PC-3 (cell line): ENCODE measurements around the gene TMPRSS3. TPM values are rescaled to one million over a fixed set of nuclear protein-coding genes. Genes with fewer than 3 reads are reported as not detected.

ENCODE experiments used
- ATAC-seq: fragments of 200-7000 bp; cut with Tn5 transposase; 2 replicates; pipeline ENCODE4 v1.9.1; 2020; ENCODE audit warnings: mild to moderate bottlenecking, moderate library complexity
- BruUV-seq: library from RNA; stranded (reverse); fragments of 400-500 nt; replicated peaks from 2 replicates; lab custom pipeline; 2021; lab: Mats Ljungman, UMichigan
- CTCF ChIA-PET: fragments of 300-600 bp; sonication (Branson Sonifier 250); formaldehyde crosslinking; loops from one replicate; lab custom pipeline; 2022; ENCODE audit warnings: antibody characterized with exemption; lab: Charles Lee
- POLR2A ChIA-PET: fragments of 300-600 bp; sonication (Branson Sonifier 250); formaldehyde crosslinking; loops from one replicate; lab custom pipeline; 2022; ENCODE audit warnings: antibody characterized with exemption; ENCODE audit not compliant: unreplicated experiment; lab: Charles Lee
- DNase-seq: peaks from one replicate; pipeline ENCODE4 v3.0.0-alpha.2; 2015
- H2AFZ ChIP-seq: fragments of 300-600 bp; sonication (generic); 2 replicates; pipeline ENCODE4 v1.6.0; 2016; ENCODE audit warnings: antibody characterized with exemption, low read length
- H3F3A ChIP-seq: fragments of 300-600 bp; sonication (generic); one replicate; pipeline ENCODE4 v1.6.0; 2017; ENCODE audit warnings: antibody characterized with exemption, low read length, control low read depth, mild to moderate bottlenecking; ENCODE audit not compliant: unreplicated experiment
- H3K27ac ChIP-seq: fragments of 300-600 bp; sonication (generic); 2 replicates; pipeline ENCODE4 v1.5.1; 2016; ENCODE audit warnings: mild to moderate bottlenecking, low read length
- H3K27me3 ChIP-seq: fragments of 300-600 bp; sonication (generic); 2 replicates; pipeline ENCODE4 v1.6.1; 2016; ENCODE audit warnings: low read length, mixed read lengths
- H3K36me3 ChIP-seq: fragments of 300-600 bp; sonication (generic); 2 replicates; pipeline ENCODE4 v1.6.1; 2016; ENCODE audit warnings: low read depth, mixed run types, low read length, mixed read lengths
- H3K4me1 ChIP-seq: fragments of 300-600 bp; sonication (generic); 2 replicates; pipeline ENCODE4 v1.5.1; 2016; ENCODE audit warnings: low read length; ENCODE audit not compliant: insufficient read depth
- H3K4me2 ChIP-seq: fragments of 300-600 bp; sonication (generic); 2 replicates; pipeline ENCODE4 v1.6.0; 2016; ENCODE audit warnings: low read length
- H3K4me3 ChIP-seq: fragments of 300-600 bp; sonication (generic); 2 replicates; pipeline ENCODE4 v1.5.1; 2016; ENCODE audit warnings: mild to moderate bottlenecking, low read length, mixed read lengths
- H3K79me2 ChIP-seq: fragments of 300-600 bp; sonication (generic); 2 replicates; pipeline ENCODE4 v1.6.1; 2017; ENCODE audit warnings: low read length, mixed read lengths
- H3K9ac ChIP-seq: fragments of 300-600 bp; sonication (generic); 2 replicates; pipeline ENCODE4 v1.6.0; 2016; ENCODE audit warnings: mild to moderate bottlenecking, low read length
- H3K9me2 ChIP-seq: fragments of 300-600 bp; sonication (generic); replicated peaks from 2 replicates; pipeline ENCODE4 v1.6.1; 2016; ENCODE audit warnings: mixed run types, low read length, mixed read lengths
- H3K9me3 ChIP-seq: fragments of 300-600 bp; sonication (generic); 2 replicates; pipeline ENCODE4 v1.6.1; 2016; ENCODE audit warnings: low read length, mixed read lengths
- H4K20me1 ChIP-seq: fragments of 300-600 bp; sonication (generic); 2 replicates; pipeline ENCODE4 v1.6.1; 2016; ENCODE audit warnings: low read length, mixed read lengths
- EZH2 ChIP-seq: fragments of 300-600 bp; sonication (generic); IDR thresholded peaks from one replicate; pipeline ENCODE4 v1.6.1; 2017; ENCODE audit warnings: antibody characterized with exemption, mild to moderate bottlenecking, low read length; ENCODE audit not compliant: unreplicated experiment
- EZH2phosphoT487 ChIP-seq: fragments of 300-600 bp; sonication (generic); IDR thresholded peaks from 2 replicates; pipeline ENCODE4 v1.6.1; 2018; ENCODE audit warnings: mild to moderate bottlenecking, antibody characterized with exemption, low read length, borderline replicate concordance
- intact Hi-C: fragments of 100-400 bp; cut with micrococcal nuclease; formaldehyde crosslinking; loops from 2 replicates; pipeline ENCODE4 v1.9.0; 2023
- total RNA-seq: library from RNA; depleted of rRNA; stranded (reverse); fragments of >200 nt; gene quantifications from 2 replicates; pipeline ENCODE4 v1.2.3, GENCODE V29; 2014
- TF ChIP-seq, protein P1 (sequence below): fragments of 300-600 bp; sonication (generic); conservative IDR thresholded peaks from 2 replicates; pipeline ENCODE4 v1.5.1; 2017; ENCODE audit warnings: antibody characterized with exemption, low read depth, mild to moderate bottlenecking, low read length

TMPRSS3 gene
- total RNA-seq, 1 experiment from 2014 or later: not detected

- Histone ChIP-seq H3K9me2 (no peaks in the 10 kb centered on the region), H3K27me3 (no peaks in the 10 kb centered on the region), H3K36me3 (no peaks in the 10 kb centered on the region), H3F3A (no peaks in the 10 kb centered on the region), H2AFZ (no peak overlapping the region), H4K20me1 (no peaks in the 10 kb centered on the region), H3K4me3 (no peak overlapping the region), H3K9ac (no peak overlapping the region), H3K27ac (no peak overlapping the region), H3K4me1 (no peaks in the 10 kb centered on the region; the same call in 1 of the 2 replicates), H3K79me2 (no peaks in the 10 kb centered on the region), H3K4me2 (no peak overlapping the region), H3K9me3 (no peaks in the 10 kb centered on the region)
- DNase-seq (no peak), ATAC-seq (no peak)
- ChIA-PET POLR2A (no interaction called here), CTCF (no interaction called here)
- BruUV-seq: no TSS peak
- TF ChIP-seq EZH2: no peak
- no peak for TF ChIP-seq EZH2phosphoT487
- TF ChIP-seq, protein P1, sequence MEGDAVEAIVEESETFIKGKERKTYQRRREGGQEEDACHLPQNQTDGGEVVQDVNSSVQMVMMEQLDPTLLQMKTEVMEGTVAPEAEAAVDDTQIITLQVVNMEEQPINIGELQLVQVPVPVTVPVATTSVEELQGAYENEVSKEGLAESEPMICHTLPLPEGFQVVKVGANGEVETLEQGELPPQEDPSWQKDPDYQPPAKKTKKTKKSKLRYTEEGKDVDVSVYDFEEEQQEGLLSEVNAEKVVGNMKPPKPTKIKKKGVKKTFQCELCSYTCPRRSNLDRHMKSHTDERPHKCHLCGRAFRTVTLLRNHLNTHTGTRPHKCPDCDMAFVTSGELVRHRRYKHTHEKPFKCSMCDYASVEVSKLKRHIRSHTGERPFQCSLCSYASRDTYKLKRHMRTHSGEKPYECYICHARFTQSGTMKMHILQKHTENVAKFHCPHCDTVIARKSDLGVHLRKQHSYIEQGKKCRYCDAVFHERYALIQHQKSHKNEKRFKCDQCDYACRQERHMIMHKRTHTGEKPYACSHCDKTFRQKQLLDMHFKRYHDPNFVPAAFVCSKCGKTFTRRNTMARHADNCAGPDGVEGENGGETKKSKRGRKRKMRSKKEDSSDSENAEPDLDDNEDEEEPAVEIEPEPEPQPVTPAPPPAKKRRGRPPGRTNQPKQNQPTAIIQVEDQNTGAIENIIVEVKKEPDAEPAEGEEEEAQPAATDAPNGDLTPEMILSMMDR: no peak
- intact Hi-C loops: no loop called here
These were observed 51.8 kb downstream of the TMPRSS3 start for GRCh38 chr21:42343963-42344510.

GRCh38 chr21:42343556-42343955 is 52.3 kb downstream of the TMPRSS3 start:
- CTCF ChIA-PET: no interaction called here
- no peak for DNase-seq
- no peaks in the 10 kb centered on the region for H3K79me2 ChIP-seq

DNA sequence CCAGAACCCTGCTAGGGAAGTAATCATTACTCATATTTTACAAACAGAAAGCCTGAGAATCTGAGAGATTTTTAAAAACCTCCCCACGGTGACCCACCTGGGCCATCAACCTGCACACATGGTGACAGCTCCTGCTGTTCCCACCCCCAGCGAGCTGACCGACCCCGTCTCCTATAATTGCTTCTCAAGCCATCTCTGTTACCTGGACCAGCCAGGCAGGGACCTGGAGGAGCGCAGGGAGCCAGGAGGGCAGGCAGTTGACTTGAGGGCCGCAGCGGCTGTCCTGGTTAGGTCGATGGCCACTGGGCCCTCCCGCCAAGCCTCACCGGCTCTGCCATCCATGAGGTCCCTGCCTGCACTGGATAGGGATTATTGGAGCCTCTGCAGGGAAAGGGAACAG is 52.8 kb downstream of the TMPRSS3 start:
- H3K4me1 ChIP-seq: peaks cover 9% of the 10 kb centered on the region
- ATAC-seq: no peak
- no peaks in the 10 kb centered on the region for H3K27me3 ChIP-seq
- no peak overlapping the region for H3K27ac ChIP-seq
- no peak overlapping the region for H3K4me2 ChIP-seq
- H3F3A ChIP-seq: no peaks in the 10 kb centered on the region
- no peak overlapping the region for H2AFZ ChIP-seq
- no peaks in the 10 kb centered on the region for H3K9me3 ChIP-seq
- ChIA-PET CTCF (no interaction called here), POLR2A (no interaction called here)
- H3K9me2 ChIP-seq: no peaks in the 10 kb centered on the region
- H3K4me3 ChIP-seq: no peak overlapping the region
- H3K79me2 ChIP-seq: no peaks in the 10 kb centered on the region
- DNase-seq: no peak
- intact Hi-C loops: no loop called here
- no peak overlapping the region for H3K9ac ChIP-seq
- TF ChIP-seq EZH2phosphoT487: no peak
- TF ChIP-seq, protein P1: no peak
- no peak for TF ChIP-seq EZH2
- no peaks in the 10 kb centered on the region for H4K20me1 ChIP-seq
- H3K36me3 ChIP-seq: no peaks in the 10 kb centered on the region
- BruUV-seq: no TSS peak

More at GRCh38 chr21:42343556-42343955, 52.3 kb downstream of the TMPRSS3 start:
- Histone ChIP-seq H2AFZ (no peak overlapping the region), H3K27me3 (no peaks in the 10 kb centered on the region), H3K36me3 (no peaks in the 10 kb centered on the region), H3K4me3 (no peak overlapping the region), H3K27ac (no peak overlapping the region), H3K9me2 (no peaks in the 10 kb centered on the region), H3K9me3 (no peaks in the 10 kb centered on the region), H3K9ac (no peak overlapping the region), H3K4me2 (no peak overlapping the region), H4K20me1 (no peaks in the 10 kb centered on the region), H3F3A (no peaks in the 10 kb centered on the region), H3K4me1 (peaks cover 5% of the 10 kb centered on the region)
- ATAC-seq: no peak
- TF ChIP-seq EZH2phosphoT487 (no peak), EZH2 (no peak)
- TF ChIP-seq, protein P1: no peak
- POLR2A ChIA-PET: no interaction called here
- no TSS peak for BruUV-seq
- intact Hi-C loops: no loop called here
